Measurements from ENCODE around the gene GSX1. TPM values are rescaled to one million over a fixed set of nuclear protein-coding genes. Genes with fewer than 3 reads are reported as not detected.

Gene GSX1
- total and polyA plus RNA-seq, 4 donors: not detected

- Histone ChIP-seq H3K9me3 (ENCODE audit: control insufficient read depth in 4 of 4, low read length in 3 of 4) (no peaks in the 10 kb centered on the region), H3K27me3 (ENCODE audit: control insufficient read depth in 4 of 4, insufficient read depth in 4 of 4, low read length in 3 of 4) (peaks cover 0 to 4% (median 0%) of the 10 kb centered on the region in 4 donors), H3K4me3 (ENCODE audit: low read depth in 1 of 3, low read length in 3 of 3) (no peak overlapping the region), H3K9ac (ENCODE audit: low read depth in 1 of 2, low read length in 2 of 2) (no peak overlapping the region), H3K27ac (ENCODE audit: low read depth in 1 of 2, low read length in 2 of 2) (no peak overlapping the region), H3K36me3 (ENCODE audit: control insufficient read depth in 4 of 4, insufficient read depth in 3 of 4, low read depth in 1 of 4, low read length in 3 of 4) (no peaks in the 10 kb centered on the region), H3K4me1 (ENCODE audit: control insufficient read depth in 4 of 4, insufficient read depth in 4 of 4, low read length in 3 of 4) (no peaks in the 10 kb centered on the region)
- WGBS: 20% methylated on average over 3 of the region's 3 CpGs
- DNase-seq (ENCODE audit: low spot score): no peak
- no peak for TF ChIP-seq REST (IDR thresholded peaks at IDR 0.05)
- TF ChIP-seq CTCF (IDR thresholded peaks at IDR 0.05; ENCODE audit: low read depth, low read length, missing input control): peak; percentile 38
- no peak for TF ChIP-seq YY1 (IDR thresholded peaks at IDR 0.05)
- peak; percentile 65 to 76 for TF ChIP-seq RAD21 (IDR thresholded peaks at IDR 0.05)
- TF ChIP-seq NR2F2 (IDR thresholded peaks at IDR 0.05): no peak
- no peak for TF ChIP-seq JUND (IDR thresholded peaks at IDR 0.05)
- TF ChIP-seq ATF3 (IDR thresholded peaks at IDR 0.05): no peak
- TF ChIP-seq HNF4A (conservative IDR thresholded peaks at IDR 0.05): peak in 1 of 2 donors; percentile 5
- TF ChIP-seq HNF4G (IDR thresholded peaks at IDR 0.05): no peak
- TF ChIP-seq RXRA (IDR thresholded peaks at IDR 0.05): no peak
- no peak for TF ChIP-seq FOXA1 (IDR thresholded peaks at IDR 0.05)
- no peak for TF ChIP-seq ZBTB33 (IDR thresholded peaks at IDR 0.05)
- TF ChIP-seq EGR1 (IDR thresholded peaks at IDR 0.05; ENCODE audit: low read depth in 2 of 2): no peak
- no peak for TF ChIP-seq MAX (IDR thresholded peaks at IDR 0.05)
- no peak for TF ChIP-seq GABPA (IDR thresholded peaks at IDR 0.05 in 1 of 2, conservative IDR thresholded peaks at IDR 0.05 in 1 of 2)
- TF ChIP-seq TAF1 (conservative IDR thresholded peaks at IDR 0.05): no peak
- no peak for TF ChIP-seq SP1 (IDR thresholded peaks at IDR 0.05)
Observed at GRCh38 chr13:27770809-27771208, 21.5 kb upstream of the GSX1 start.

All from liver (tissue), 9 donors.